Mucosa of stomach (tissue), 1 donor: Measurements from ENCODE around the gene SASH3.
A peak's percentile ranks its signal among the peaks of the same experiment; 100 is the strongest.

ENCODE experiments used
- H3K27me3 ChIP-seq: one replicate; pipeline ENCODE4 v1.7.0; 2013; ENCODE audit warnings: mild to moderate bottlenecking, low read length; ENCODE audit not compliant: control insufficient read depth, insufficient read depth
- H3K36me3 ChIP-seq: one replicate; pipeline ENCODE4 v1.7.0; 2013; ENCODE audit warnings: low read length; ENCODE audit not compliant: control insufficient read depth, insufficient read depth
- H3K4me1 ChIP-seq: one replicate; pipeline ENCODE4 v1.7.0; 2013; ENCODE audit warnings: mild to moderate bottlenecking, low read length; ENCODE audit not compliant: control insufficient read depth, insufficient read depth
- H3K4me3 ChIP-seq: one replicate; pipeline ENCODE4 v1.7.0; 2013; ENCODE audit warnings: low read length
- H3K9ac ChIP-seq: one replicate; pipeline ENCODE4 v1.7.0; 2013; ENCODE audit warnings: mild to moderate bottlenecking, low read length, moderate library complexity
- H3K9me3 ChIP-seq: one replicate; pipeline ENCODE4 v1.7.0; 2013; ENCODE audit warnings: mild to moderate bottlenecking, low read length, moderate library complexity; ENCODE audit not compliant: control insufficient read depth
- donor health status: Pancreatic carcinoma.

The SASH3 gene

DNA sequence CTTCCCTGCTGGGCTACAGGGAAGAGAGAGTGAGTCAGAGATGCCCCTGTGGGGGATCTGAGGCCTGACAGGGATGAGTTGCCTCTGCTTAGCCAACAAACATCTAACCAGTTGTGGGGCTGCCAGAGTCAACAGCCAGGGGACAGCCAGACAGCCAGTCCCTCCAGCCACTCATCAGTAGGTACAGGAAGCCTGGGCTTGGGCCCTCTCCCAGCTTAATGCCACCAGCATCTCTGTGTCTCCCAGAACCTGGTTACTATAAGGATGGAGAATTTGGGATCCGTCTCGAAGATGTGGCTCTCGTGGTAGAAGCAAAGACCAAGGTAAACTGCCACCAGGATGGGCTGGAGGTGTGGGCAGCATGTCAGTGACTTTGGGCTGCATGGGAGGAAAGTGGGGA is 17.3 kb upstream of the SASH3 start:
- Histone ChIP-seq H3K9me3 (no peaks in the 10 kb centered on the region), H3K27me3 (no peaks in the 10 kb centered on the region), H3K9ac (no peak overlapping the region), H3K4me3 (no peak overlapping the region), H3K36me3 (no peaks in the 10 kb centered on the region), H3K4me1 (peaks cover 8% of the 10 kb centered on the region)

DNA sequence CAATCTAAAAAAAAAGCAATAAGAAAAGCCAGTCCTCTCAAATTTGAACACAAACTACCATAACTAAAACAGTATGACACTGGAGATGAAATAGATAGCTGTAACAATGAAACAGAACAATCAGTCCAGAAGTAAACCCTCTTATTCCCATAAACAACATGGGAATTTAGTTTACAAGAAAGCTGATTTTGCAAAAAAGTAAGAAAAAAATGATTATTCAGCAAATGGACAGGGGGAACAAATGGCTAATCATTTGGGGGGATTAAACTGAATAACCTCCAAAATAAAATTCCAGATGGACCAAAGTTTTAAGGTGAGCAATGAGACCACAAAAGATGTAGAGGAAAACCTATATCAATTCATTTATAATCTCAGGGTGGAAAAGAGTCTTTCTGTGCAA is 16.1 kb upstream of the SASH3 start:
- H3K27me3 ChIP-seq, result no peaks in the 10 kb centered on the region
- H3K9me3 ChIP-seq, result no peaks in the 10 kb centered on the region
- no peak overlapping the region for H3K9ac ChIP-seq
- peaks cover 8% of the 10 kb centered on the region for H3K4me1 ChIP-seq
- no peak overlapping the region for H3K4me3 ChIP-seq
- no peaks in the 10 kb centered on the region for H3K36me3 ChIP-seq

DNA sequence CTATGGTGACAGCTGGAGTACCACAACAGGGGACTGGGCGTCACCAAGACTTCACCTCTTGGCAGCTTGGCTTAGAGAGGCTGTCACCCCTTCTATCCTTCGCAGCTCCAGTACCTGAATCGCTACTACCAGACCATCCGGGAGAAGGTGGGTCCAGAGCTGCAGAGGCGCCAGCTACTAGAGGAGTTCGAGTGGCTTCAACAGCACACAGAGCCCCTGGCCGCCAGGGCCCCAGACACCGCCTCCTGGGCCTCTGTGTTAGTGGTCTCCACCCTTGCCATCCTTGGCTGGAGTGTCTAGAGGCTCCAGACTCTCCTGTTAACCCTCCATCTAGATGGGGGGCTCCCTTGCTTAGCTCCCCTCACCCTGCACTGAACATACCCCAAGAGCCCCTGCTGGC is 11.6 kb upstream of the SASH3 start:
- Histone ChIP-seq H3K27me3 (no peaks in the 10 kb centered on the region), H3K36me3 (no peaks in the 10 kb centered on the region), H3K9ac (no peak overlapping the region), H3K4me1 (no peaks in the 10 kb centered on the region), H3K9me3 (no peaks in the 10 kb centered on the region), H3K4me3 (no peak overlapping the region)

DNA sequence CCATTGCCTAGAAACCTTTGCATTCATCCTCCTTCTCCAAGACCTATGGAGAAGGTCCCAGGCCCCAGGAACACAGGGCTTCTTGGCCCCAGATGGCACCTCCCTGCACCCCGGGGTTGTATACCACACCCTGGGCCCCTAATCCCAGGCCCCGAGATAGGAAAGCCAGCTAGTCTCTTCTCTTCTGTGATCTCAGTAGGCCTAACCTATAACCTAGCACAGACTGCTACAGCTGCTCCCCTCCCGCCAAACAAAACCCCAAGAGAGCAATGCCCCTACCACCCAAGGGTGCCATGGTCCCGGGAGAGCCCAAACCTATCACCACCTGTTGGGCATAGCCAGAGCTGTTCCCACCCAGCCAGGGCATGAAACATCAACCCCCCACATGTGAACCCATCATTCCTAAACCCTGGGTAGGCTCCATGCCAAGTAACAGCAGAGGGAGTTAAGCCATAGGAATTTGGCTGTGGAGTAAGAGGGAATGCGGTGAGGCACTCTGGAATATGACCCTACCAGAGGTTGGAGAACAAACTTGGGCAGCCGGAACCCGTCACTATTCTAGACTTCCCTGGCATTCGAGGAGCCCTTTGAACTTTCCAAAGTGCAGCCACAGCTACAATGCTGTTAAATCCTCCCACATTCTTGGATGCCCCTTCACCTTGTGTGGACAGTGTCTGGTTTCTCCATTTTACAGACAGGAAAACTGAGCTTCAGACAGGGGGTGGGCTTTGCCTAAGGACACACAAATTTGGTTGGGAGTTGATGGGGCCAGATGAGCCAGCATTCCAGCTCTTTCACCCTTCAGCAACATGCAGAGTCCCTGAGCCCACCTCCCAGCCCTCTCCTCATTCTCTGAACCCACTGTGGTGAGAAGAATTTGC is 10.9 kb upstream of the SASH3 start:
- no peaks in the 10 kb centered on the region for H3K27me3 ChIP-seq
- no peak overlapping the region for H3K9ac ChIP-seq
- H3K36me3 ChIP-seq, result no peaks in the 10 kb centered on the region
- H3K9me3 ChIP-seq, result no peaks in the 10 kb centered on the region
- H3K4me1 ChIP-seq, result peaks cover 2% of the 10 kb centered on the region
- no peak overlapping the region for H3K4me3 ChIP-seq

DNA sequence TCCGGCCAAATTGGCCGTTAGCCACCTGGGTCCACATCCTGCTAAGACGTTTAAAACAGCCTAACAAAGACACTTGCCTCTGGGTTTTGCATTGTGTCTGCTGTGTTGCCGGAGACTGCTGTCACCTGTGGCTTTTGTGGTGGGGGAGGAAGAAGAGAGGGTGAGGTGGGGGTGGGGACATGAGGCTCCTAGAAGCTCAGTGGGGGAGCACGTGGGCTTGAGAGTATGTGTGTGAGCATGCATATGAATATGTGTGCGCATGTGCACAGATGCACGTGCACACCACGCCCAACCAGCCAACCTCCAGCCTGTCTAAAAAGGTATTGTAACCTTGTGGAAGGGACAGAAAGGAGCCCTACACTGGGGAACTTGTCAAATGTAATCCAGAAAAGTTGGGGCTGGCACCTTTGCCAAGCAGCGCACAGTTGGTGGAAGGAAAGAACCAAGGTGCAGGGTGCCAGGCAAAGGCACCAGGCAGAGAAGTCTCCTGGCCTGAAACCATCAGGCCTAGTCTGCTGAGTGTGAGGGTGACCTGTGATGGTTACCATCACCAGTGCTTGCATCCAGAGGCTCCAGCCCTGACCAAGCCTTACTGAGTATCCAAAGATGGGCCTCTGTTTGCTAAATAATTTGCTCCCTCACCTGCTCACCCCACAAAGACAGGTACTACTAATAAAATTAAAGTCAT is 10.1 kb upstream of the SASH3 start:
- H3K4me1 ChIP-seq, result peaks cover 4% of the 10 kb centered on the region
- H3K36me3 ChIP-seq, result no peaks in the 10 kb centered on the region
- no peaks in the 10 kb centered on the region for H3K27me3 ChIP-seq
- no peak overlapping the region for H3K9ac ChIP-seq
- no peak overlapping the region for H3K4me3 ChIP-seq
- no peaks in the 10 kb centered on the region for H3K9me3 ChIP-seq

DNA sequence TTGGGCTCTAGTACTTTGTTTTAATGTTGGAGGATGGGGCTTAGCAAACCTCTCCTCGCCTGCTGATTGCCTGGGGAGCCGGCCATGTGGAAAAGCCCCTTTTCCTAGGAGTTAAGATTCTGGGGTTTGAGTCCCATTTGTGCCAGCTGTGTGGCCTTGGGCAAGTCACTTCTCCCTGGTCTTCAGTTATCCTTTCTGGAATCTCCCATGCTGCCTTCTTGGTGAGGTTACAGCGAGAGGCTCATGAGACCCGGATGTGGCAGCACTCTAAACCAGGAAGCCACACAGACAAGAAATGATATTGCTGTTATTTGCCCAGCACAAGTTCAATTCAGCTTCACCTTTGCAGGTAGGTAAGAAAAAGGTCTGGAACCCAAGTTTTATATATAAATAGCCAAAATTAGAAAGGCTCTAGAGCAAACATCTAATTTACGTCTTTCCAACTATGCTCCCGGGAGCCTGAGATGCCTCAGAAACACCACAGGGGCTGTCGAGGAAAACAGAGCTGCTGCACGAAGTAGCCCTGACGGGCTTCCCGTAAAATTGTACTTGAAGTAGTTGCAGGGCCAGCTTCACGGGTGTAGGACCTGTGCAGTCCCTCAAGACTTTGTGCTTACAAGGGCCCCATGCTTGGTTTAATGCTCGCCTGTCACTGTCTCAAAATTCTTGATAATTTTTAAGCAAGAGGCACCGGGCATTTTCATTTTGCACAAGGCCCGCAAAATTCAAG is 8.3 kb upstream of the SASH3 start:
- Histone ChIP-seq H3K9ac (no peak overlapping the region), H3K9me3 (no peaks in the 10 kb centered on the region), H3K27me3 (no peaks in the 10 kb centered on the region), H3K4me3 (no peak overlapping the region), H3K36me3 (no peaks in the 10 kb centered on the region), H3K4me1 (peaks cover 4% of the 10 kb centered on the region)

DNA sequence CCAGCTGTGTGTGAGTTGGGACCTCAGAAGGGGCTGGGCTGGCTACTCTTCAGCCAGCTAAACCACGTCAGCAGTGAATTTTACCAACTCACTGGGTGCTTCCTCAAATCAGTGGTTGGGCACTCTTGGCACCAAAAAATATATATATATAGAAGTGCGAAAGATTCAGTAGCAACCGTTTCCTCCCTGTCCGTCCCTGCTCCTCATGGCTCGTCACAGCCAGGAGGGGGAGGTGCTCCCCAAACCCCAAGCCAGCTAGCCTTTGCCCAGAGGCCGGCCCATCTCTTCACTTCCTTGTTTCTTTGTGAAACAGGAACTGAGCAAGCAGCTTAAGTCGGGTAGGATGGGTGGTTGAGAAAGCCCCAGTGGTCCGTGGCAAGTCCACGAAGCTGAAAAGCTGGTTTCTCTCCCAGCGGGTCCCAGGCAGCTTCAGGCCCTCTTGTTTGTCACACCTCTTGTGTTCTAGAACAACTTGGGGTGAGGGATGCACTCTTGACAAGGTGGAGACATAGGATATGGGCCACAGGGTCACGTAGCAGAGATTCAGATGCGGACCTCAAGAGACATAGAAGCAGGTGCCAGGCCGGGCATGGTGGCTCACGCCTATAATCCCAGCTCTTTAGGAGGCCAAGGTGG is 6.8 kb upstream of the SASH3 start:
- Histone ChIP-seq H3K4me1 (peaks cover 14% of the 10 kb centered on the region), H3K9me3 (no peaks in the 10 kb centered on the region), H3K9ac (no peak overlapping the region), H3K36me3 (no peaks in the 10 kb centered on the region), H3K4me3 (no peak overlapping the region), H3K27me3 (no peaks in the 10 kb centered on the region)

DNA sequence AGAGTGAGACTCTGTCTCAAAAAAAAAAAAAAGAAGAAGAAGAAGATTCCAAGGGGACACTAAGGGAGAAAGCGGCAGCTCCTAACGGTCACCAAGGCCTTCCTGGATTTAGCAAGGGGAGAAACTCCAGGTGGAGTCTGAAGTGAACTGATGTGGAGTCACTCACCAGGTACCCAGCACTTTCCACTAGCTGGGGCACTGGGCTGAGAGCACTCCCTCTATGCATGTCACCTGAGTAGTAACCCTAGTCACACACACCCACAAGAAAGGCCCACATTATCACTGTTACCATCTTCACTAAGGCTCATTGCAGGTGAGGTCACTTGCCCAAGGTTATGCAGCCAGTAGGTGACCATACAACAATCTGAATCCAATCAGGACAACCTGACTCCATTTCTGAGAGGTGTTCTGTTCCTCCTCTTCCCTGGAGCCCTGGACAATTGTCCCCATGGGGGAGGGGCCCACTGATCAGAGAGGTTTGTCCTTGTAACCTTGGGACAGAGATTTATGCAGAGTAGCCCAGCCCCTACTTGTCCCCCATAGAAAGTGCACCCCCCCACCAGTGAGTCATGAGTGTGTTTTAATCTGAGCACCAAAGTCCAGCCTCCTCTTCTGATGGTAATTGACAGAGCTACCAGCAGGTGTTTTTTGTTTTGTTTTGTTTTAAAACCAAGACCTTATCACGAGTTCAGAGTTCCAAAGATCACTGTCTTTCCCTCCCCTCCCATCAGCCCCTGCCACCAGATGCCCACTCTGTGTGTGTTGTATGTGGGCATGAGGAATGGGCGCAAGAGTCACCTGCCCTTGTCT is 5.9 kb upstream of the SASH3 start:
- no peaks in the 10 kb centered on the region for H3K27me3 ChIP-seq
- H3K4me1 ChIP-seq, result peaks cover 14% of the 10 kb centered on the region
- no peaks in the 10 kb centered on the region for H3K9me3 ChIP-seq
- H3K4me3 ChIP-seq, result no peak overlapping the region
- H3K9ac ChIP-seq, result no peak overlapping the region
- H3K36me3 ChIP-seq, result no peaks in the 10 kb centered on the region

DNA sequence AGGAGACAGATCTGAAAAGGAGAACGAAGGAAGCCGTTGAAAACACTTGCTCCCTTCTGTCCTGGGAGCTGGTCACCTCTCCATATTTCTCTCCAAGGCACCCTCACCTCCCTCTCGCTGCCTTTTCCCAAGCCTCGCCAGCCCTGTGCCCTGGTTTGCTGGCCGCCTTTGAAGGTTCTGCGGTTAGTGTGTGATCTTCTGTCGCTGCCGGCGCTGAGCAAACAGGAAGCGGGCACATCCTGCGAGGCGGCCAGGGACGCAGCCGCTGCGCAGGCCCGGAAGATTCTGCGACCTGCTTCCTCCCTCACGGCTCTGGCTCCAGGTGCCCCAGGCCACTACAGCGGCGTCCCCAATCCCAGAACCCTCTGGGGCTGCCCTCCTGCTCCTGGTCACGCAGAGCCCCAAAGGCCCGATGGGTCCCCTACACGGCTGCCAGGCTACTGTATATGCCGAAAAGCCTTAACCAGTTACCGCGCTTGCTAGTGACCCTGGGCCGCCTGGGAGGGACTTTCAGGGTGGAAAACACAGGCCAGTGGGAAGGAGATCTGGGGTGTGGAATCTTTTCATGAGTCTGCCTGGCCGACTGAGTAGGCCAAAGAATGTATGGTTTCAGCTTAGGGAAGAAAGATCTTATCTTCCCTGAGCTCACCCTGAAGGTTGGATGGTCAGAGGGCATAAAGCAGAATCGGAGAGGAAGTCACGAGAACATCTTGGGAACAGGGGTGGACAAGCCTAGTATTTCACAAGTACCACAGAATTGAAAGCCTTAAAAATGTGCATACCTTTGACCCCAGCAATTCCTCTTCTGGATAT is 2.3 kb upstream of the SASH3 start:
- no peaks in the 10 kb centered on the region for H3K36me3 ChIP-seq
- no peak overlapping the region for H3K4me3 ChIP-seq
- H3K4me1 ChIP-seq, result peaks cover 14% of the 10 kb centered on the region
- H3K9ac ChIP-seq, result peak overlapping the region; percentile 53
- no peaks in the 10 kb centered on the region for H3K9me3 ChIP-seq
- no peaks in the 10 kb centered on the region for H3K27me3 ChIP-seq

DNA sequence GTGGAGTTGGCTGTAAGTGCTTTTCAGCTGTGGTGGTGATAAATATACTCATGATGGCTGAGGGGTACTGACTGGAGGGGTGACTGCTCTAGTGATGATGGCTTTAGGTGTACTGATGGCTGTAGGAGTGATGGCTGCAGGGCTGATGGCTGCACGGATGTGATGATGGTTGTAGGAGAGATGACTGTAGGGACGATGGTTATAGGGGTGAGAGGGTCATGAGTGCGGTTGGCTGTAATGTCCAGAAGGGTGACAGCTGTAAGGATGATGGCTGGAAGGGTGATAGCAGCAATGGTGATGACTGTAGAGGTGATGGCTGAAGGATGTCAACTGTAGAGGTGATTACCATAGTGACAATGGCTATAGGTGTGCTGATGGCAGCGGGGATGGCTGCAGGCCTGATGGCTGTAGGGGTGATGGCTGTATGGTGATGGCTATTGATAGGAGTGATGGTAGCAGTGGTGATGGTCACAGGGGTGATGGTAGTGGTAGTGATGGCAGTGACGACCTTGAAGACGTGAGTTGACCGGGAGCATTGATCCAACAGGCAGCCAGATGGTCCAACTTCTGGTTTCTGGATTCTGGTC is 570 bp upstream of the SASH3 start:
- Histone ChIP-seq H3K9me3 (no peaks in the 10 kb centered on the region), H3K27me3 (no peaks in the 10 kb centered on the region)

More for the DNA sequence above, 570 bp upstream of the SASH3 start:
- H3K9ac ChIP-seq, result no peak overlapping the region
- no peak overlapping the region for H3K4me3 ChIP-seq
- H3K36me3 ChIP-seq, result no peaks in the 10 kb centered on the region
- peaks cover 10% of the 10 kb centered on the region for H3K4me1 ChIP-seq
